Esophagus muscularis mucosa (tissue), 4 donors: Measurements from ENCODE around the gene MYH11. TPM values are rescaled to one million over a fixed set of nuclear protein-coding genes. Genes with fewer than 3 reads are reported as not detected.

Experiments used
- DNase-seq: peaks from one replicate; pipeline ENCODE4 v3.0.0-alpha.2; 2017; ENCODE audit errors: extremely low spot score
- H3K27ac ChIP-seq, 4 donors: fragments of 200-600 bp; sonication (generic); replicated peaks in 1 of 4; 1 replicate in 3 of 4; 2 replicates in 1 of 4; pipeline ENCODE4 v1.5.1; 2016 to 2019; ENCODE audit warnings: mild to moderate bottlenecking in 1 of 4
- H3K27me3 ChIP-seq, 4 donors: fragments of 200-600 bp; sonication (generic); one replicate each; pipeline versions ENCODE4 v1.5.1 to v1.6.0; 2016 to 2019
- H3K36me3 ChIP-seq, 4 donors: fragments of 200-600 bp; sonication (generic); one replicate each; pipeline ENCODE4 v1.5.1; 2016 to 2019
- H3K4me1 ChIP-seq, 4 donors: fragments of 200-600 bp; sonication (generic); one replicate each; pipeline ENCODE4 v1.5.1; 2016 to 2019
- H3K4me3 ChIP-seq, 4 donors: fragments of 200-600 bp; sonication (generic); 1 replicate in 2 of 4; 2 replicates in 2 of 4; pipeline ENCODE4 v1.5.1; 2016 to 2019; ENCODE audit warnings: mild to moderate bottlenecking in 4 of 4, moderate library complexity in 1 of 4
- H3K9me3 ChIP-seq, 4 donors: fragments of 200-600 bp; sonication (generic); 1 replicate in 3 of 4; 2 replicates in 1 of 4; pipeline ENCODE4 v1.5.1; 2016 to 2019
- EP300 ChIP-seq: sonication (generic); formaldehyde crosslinking; IDR thresholded peaks from one replicate; pipeline ENCODE4 v1.6.1; 2017; ENCODE audit warnings: antibody characterized with exemption
- POLR2A ChIP-seq: fragments of 450-650 bp; IDR thresholded peaks from one replicate; pipeline ENCODE4 v1.6.1; 2017; ENCODE audit warnings: antibody characterized with exemption, moderate library complexity, mild to moderate bottlenecking, low read depth
- POLR2AphosphoS5 ChIP-seq, 2 donors: sonication (generic); formaldehyde crosslinking; IDR thresholded peaks; one replicate each; pipeline ENCODE4 v1.6.1; 2017; ENCODE audit warnings: antibody characterized with exemption in 2 of 2
- WGBS: methylation state at CpG from one replicate; pipeline ENCODE4 v1.1.5; 2018; 5-methylcytosine and 5-hydroxymethylcytosine counted together
- intact Hi-C: fragments of 100-400 bp; cut with DNase I; formaldehyde crosslinking; loops from one replicate; pipeline ENCODE4 v1.15.1; 2023
- total RNA-seq, 4 donors: library from RNA; depleted of rRNA; stranded (reverse); fragments of >200 nt; gene quantifications; one replicate each; pipeline versions ENCODE4 v1.1.0 to v1.2.1, GENCODE V29; 2016
- TF ChIP-seq, protein P1 (sequence below), 3 experiments: fragments of 200-600 bp in 2 of 3; fragments of 450-650 bp in 1 of 3; sonication (generic) in 2 of 3; IDR thresholded peaks; one replicate each; pipeline ENCODE4 v1.5.1; 2017 to 2019; ENCODE audit warnings: antibody characterized with exemption in 3 of 3, mild to moderate bottlenecking in 2 of 3, moderate library complexity in 1 of 3

Gene MYH11
- total RNA-seq, 4 donors from 2014 or later: 9,583 to 20,476 (median 14,208) TPM

DNA sequence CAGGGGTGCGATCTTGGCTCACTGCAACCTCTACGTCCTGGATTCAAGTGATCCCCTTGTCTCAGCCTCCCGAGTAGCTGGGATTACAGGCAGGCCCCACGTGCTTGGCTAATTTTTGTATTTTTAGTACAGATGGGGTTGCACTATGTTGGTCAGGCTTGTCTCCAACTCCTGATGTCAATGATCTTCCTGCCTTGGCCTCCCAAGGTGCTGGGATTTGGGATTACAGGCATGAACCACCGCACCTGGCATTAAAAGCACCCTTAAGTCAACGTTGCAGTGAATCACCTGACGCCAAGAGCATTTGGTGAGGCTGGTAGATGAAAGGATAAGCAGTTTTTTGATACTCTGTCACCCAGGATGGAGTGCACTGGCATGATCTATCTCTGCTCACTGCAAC, 147.8 kb downstream of the MYH11 start:
- H3K4me3 ChIP-seq: no peak overlapping the region
- WGBS: 57% methylated on average over 7 of the region's 7 CpGs
- peaks cover 0 to 50% (median 32%) of the 10 kb centered on the region in 4 donors for H3K4me1 ChIP-seq
- intact Hi-C loops: no loop called here
- H3K27ac ChIP-seq: peak overlapping the region; percentile 48 to 76 (median 63)
- no peak for DNase-seq
- no peaks in the 10 kb centered on the region for H3K9me3 ChIP-seq
- TF ChIP-seq EP300: no peak
- TF ChIP-seq, protein P1, sequence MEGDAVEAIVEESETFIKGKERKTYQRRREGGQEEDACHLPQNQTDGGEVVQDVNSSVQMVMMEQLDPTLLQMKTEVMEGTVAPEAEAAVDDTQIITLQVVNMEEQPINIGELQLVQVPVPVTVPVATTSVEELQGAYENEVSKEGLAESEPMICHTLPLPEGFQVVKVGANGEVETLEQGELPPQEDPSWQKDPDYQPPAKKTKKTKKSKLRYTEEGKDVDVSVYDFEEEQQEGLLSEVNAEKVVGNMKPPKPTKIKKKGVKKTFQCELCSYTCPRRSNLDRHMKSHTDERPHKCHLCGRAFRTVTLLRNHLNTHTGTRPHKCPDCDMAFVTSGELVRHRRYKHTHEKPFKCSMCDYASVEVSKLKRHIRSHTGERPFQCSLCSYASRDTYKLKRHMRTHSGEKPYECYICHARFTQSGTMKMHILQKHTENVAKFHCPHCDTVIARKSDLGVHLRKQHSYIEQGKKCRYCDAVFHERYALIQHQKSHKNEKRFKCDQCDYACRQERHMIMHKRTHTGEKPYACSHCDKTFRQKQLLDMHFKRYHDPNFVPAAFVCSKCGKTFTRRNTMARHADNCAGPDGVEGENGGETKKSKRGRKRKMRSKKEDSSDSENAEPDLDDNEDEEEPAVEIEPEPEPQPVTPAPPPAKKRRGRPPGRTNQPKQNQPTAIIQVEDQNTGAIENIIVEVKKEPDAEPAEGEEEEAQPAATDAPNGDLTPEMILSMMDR (IDR thresholded peaks at IDR 0.05): no peak
- TF ChIP-seq POLR2A: no peak
- TF ChIP-seq POLR2AphosphoS5 (IDR thresholded peaks at IDR 0.05): peak in 1 of 2 donors; percentile 63
- no peaks in the 10 kb centered on the region for H3K27me3 ChIP-seq
- peaks cover 32 to 98% (median 68%) of the 10 kb centered on the region in 4 donors for H3K36me3 ChIP-seq

DNA sequence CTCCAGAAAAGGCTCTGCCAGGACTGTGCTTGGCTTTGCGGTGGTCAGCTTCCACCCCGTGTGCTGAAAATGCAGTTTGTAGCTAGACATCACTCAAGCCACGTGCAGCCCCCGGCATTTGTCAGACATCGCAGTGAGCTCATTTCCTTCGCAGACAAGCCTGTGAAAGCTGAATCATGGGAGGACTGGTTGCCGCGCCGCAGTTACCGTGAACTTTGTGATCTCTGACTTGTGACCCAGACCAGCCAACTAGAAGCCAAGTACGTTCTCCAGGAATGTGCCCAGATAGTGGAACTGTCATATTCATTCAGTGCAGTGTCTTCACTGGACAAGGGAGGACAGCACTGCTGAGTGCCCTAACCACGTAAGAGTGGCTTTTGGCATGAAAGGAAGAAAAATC, 148.7 kb downstream of the MYH11 start:
- Histone ChIP-seq H3K36me3 (peaks cover 33 to 97% (median 64%) of the 10 kb centered on the region in 4 donors), H3K9me3 (no peaks in the 10 kb centered on the region), H3K27me3 (no peaks in the 10 kb centered on the region), H3K4me3 (no peak overlapping the region), H3K4me1 (peaks cover 0 to 45% (median 32%) of the 10 kb centered on the region in 4 donors), H3K27ac (peak overlapping the region; percentile 48 to 80 (median 76))
- 71% methylated on average over 11 of the region's 12 CpGs for WGBS
- TF ChIP-seq EP300 (no peak), POLR2AphosphoS5 (IDR thresholded peaks at IDR 0.05) (peak in 1 of 2 donors; percentile 81), POLR2A (no peak)
- DNase-seq: no peak
- intact Hi-C loops: no loop called here

DNA sequence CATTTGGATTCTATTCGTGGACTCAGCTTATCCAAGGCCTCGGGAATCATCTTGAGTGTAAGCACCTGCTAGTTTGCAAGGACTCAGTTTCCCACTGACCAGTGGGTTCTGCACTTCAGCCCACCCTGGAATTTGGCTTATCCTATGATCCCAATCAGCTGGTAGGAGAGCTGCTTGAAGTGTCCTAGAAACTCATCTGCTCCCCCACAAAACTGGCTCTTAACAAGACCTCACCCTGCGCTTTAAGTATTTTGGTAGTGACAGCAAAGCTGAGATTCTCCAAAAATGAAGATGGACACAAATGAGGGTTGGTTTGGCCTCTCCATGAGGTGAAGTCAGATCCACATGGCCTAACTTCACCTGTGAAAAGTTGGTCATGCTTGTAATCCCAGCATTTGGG, 149.5 kb downstream of the MYH11 start:
- peak overlapping the region; percentile 48 to 80 (median 76) for H3K27ac ChIP-seq
- WGBS: 75% methylated on average over 3 of the region's 3 CpGs
- no peaks in the 10 kb centered on the region for H3K9me3 ChIP-seq
- peaks cover 0 to 41% (median 30%) of the 10 kb centered on the region in 4 donors for H3K4me1 ChIP-seq
- no peaks in the 10 kb centered on the region for H3K27me3 ChIP-seq
- no peak overlapping the region for H3K4me3 ChIP-seq
- intact Hi-C loops: no loop called here
- TF ChIP-seq EP300 (no peak), POLR2AphosphoS5 (IDR thresholded peaks at IDR 0.05) (peak in 1 of 2 donors; percentile 49)
- peaks cover 27 to 94% (median 66%) of the 10 kb centered on the region in 4 donors for H3K36me3 ChIP-seq
- DNase-seq: no peak

DNA sequence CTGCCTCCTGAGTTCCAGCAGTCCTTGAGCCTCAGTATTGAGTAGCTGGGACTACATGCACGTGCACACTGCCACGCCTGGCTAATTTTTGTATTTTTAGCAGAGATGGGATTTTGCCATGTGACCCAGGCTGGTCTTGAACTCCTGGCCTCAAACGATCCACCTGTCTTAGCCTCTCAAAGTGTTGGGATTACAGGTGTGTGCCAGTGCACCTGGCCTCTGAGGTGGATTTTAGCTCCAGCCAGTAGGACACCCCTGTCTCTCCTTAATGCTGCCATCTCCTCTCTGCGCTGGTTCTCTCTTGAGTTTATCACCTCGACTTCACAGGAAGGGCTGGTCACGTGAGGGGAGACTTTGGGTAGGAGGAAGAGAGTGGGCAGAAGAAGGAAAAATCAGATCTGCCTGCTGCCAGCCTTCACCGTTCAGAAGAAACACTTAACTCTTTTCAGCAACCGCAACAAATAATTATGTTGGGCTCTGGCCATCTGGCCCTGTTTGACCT, 151.7 kb downstream of the MYH11 start:
- no peak overlapping the region for H3K4me3 ChIP-seq
- H3K4me1 ChIP-seq: peaks cover 0 to 35% (median 23%) of the 10 kb centered on the region in 4 donors
- no peaks in the 10 kb centered on the region for H3K27me3 ChIP-seq
- DNase-seq: no peak
- H3K36me3 ChIP-seq: peaks cover 17 to 85% (median 67%) of the 10 kb centered on the region in 4 donors
- 43% methylated on average over 8 of the region's 8 CpGs for WGBS
- H3K27ac ChIP-seq: peak overlapping the region; percentile 58 to 80 (median 76)
- no peaks in the 10 kb centered on the region for H3K9me3 ChIP-seq
- intact Hi-C loops: no loop called here
- TF ChIP-seq POLR2A (no peak), POLR2AphosphoS5 (IDR thresholded peaks at IDR 0.05) (peak in 1 of 2 donors; percentile 73), EP300 (no peak)

DNA sequence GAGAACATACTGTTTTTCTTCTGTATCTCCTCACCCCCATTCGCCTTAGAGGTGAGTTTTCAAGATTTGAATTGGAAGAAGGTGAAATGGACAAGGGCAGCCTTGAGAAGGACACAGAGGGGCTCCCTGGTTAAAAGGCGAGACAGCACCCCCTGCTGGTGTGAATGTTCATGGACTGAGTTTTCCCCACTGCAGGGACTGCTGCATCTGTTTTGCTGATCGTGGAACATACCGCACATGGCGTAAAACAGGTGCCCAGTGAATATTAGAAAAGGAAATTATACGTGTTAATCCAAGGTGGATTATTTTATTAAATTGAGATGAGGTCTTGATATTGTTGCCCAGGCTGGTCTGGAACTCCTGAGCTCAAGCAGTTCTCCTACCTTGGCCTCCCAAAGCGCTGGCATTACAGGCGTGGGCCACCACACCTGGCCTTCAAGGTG, 152.3 kb downstream of the MYH11 start:
- Histone ChIP-seq H3K9me3 (no peaks in the 10 kb centered on the region), H3K27ac (peak overlapping the region; percentile 58 to 80 (median 76)), H3K4me3 (no peak overlapping the region), H3K27me3 (no peaks in the 10 kb centered on the region), H3K36me3 (peaks cover 22 to 85% (median 67%) of the 10 kb centered on the region in 4 donors), H3K4me1 (peaks cover 0 to 35% (median 20%) of the 10 kb centered on the region in 4 donors)
- DNase-seq: peak; percentile 94
- intact Hi-C loops: no loop called here
- 45% methylated on average over 8 of the region's 8 CpGs for WGBS
- TF ChIP-seq POLR2AphosphoS5 (IDR thresholded peaks at IDR 0.05): peak; percentile 57 to 74
- no peak for TF ChIP-seq EP300
- TF ChIP-seq, protein P1 (IDR thresholded peaks at IDR 0.05): peak; percentile 65 to 78 (median 77)

DNA sequence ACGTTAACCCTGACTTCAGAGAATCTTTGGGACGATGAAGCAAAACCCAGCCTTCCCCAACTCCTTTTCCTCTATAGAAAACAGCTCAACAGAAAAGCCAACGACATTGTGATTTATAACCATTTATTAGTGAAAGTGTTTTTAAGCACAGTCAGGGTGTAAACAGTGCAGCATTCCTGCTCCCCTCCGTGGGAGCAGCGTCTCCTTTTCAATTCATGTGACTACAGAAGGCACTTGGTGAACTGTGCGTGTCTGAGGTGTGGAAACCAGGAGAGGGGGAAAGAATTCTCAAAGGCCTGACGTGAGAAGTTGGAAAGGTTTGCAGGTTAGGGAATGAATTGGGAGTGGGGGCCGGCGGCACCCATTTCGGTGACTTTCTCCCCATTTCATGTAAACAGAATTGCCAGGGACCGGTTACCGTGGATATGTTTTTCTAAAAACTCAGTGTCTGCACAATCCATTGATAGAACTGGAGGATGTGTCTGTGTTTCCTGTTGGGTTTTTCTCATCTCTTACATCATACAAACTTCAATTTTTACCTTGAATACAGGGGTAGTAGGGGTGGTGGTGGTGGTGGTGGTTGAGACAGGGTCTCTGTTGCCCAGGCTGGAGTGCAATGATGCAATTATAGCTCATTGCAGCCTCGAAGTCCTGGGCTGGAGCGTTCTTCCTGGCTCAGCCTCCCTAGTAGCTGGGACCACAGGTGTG, 153.6 kb downstream of the MYH11 start:
- Histone ChIP-seq H3K4me1 (peaks cover 0 to 30% (median 12%) of the 10 kb centered on the region in 4 donors), H3K4me3 (no peak overlapping the region), H3K9me3 (no peaks in the 10 kb centered on the region), H3K27me3 (no peaks in the 10 kb centered on the region), H3K27ac (peak overlapping the region; percentile 58 to 80 (median 76)), H3K36me3 (peaks cover 12 to 85% (median 67%) of the 10 kb centered on the region in 4 donors)
- intact Hi-C loops: no loop called here
- no peak for DNase-seq
- TF ChIP-seq POLR2A (no peak), POLR2AphosphoS5 (IDR thresholded peaks at IDR 0.05) (peak; percentile 47 to 79)
- TF ChIP-seq, protein P1 (IDR thresholded peaks at IDR 0.05): no peak
- 45% methylated on average over 14 of the region's 14 CpGs for WGBS
